Frontal cortex (tissue), 4 donors: ENCODE results near the gene APBA2. TPM values are rescaled to one million over a fixed set of nuclear protein-coding genes. Genes with fewer than 3 reads are reported as not detected.

ENCODE experiments used
- DNase-seq, 2 donors: peaks; one replicate each; pipeline ENCODE4 v3.0.0; 2012; ENCODE audit warnings: low spot score in 2 of 2
- FAIRE-seq: peaks from 2 replicates; lab custom pipeline; 2012; peaks lifted over from hg19 to GRCh38; lab: Jason Lieb, UNC
- total RNA-seq: library from RNA; depleted of rRNA; stranded (reverse); fragments of >200 nt; gene quantifications from one replicate; pipeline ENCODE4 v1.2.3, GENCODE V29; 2014
- donor health status: control.
- donor health status: control.
- donor health status: control.

Gene APBA2
- total RNA-seq, 1 donor from 2014 or later: 117 TPM

DNA sequence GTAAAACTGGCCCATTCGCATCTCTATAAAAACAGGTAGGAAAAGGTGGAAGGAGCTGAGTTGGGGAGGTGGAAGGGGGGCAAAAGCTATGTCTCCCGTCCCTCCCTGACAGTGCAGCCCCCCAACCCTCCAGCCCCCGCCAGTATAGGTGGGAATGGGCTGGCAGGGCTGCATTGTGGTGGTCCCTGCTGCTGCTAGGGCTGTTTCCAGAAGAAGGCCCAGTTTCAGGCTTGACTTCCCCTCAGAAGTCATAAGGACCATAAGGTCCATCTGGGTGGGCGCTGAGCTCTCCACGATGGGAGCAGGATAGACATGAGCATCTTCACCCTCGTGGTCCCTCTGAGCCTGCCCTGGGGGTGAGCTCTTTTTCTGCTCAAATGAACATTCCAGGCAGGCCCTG is 44.2 kb downstream of the APBA2 start:
- DNase-seq: no peak

DNA sequence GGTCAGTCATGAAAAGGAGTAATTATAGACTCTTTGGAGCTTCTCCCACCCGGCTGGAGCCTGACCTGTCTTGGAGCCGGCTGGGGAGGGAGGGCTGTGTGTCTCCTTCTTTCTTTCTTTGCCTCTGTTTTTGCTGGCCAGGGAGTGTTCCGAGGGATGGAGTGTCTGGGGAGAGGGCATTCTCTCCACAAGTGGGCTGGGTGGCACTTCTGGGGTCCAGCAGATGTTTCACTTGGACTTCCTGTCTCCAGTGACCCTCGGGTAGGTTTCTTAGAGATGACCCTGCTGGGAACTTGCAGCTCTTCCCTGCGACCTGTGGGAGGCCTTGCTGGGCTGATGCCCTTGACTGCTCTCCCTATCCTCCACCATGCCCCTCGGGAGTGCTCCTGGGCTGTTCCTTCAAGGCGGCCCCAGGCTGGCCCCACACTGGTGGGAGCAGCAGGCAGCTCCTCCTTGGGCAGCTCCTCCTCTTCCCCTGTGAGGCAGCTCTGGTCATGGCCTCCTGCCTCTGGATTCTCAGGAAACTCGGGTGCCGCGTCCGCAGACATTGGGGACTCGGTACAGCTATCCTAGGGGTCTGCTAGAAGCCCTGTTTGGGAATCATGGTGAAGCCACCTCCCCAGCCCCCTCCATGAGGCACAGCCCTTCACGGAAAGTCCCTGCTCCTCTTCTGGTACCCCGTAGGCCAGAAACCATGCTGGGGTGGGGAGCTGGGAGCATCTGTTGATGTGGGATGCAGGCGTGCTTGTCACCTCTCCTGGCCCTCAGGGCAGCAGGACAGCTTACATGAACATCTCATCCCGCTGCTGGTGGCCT is 44.9 kb downstream of the APBA2 start:
- no peak for DNase-seq

More for the DNA sequence above, 44.2 kb downstream of the APBA2 start:
- FAIRE-seq: no peak

DNA sequence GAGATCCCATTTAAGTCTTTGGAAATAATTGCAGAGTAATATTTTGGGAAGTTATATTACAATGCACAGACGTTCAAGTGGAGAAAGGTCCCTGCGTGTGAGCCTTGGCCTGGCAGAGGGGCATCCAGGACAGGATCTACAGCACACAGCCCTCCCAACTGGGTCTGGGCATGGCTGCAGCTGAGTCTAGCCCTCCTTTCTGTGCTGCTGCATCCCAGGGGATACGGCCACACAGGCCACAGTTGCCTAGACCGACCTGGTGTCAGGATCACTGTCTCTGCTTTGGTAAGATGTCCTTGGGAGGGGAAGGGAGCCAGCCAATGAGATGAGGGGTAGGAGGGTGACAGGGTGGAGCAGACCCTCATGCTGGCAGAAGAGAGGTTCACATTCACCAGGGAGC is 46.1 kb downstream of the APBA2 start:
- FAIRE-seq (no peak), DNase-seq (no peak)

More for the DNA sequence above, 44.9 kb downstream of the APBA2 start:
- FAIRE-seq: no peak

DNA sequence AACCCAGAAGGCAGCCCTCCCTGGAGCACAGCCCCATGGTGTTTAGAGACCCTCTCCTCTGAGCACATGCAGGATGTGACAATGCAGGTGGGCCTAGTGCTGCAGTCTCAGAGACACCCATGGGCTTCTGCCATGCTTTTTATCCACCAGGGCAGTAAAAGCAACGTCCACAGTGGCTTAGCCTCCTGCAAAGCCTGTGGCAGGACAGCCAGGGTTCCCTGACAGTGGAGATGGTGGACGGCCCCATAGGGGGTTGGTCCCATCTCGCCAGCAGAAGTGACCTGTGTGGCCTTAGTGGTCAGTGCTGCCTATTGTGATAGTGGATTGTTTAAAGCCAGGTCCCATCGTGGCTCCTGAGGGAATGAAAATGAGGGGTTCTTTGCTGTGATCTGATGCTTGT is 46.6 kb downstream of the APBA2 start:
- no peak for FAIRE-seq
- DNase-seq: no peak

- FAIRE-seq (no peak), DNase-seq (peak in 1 of 2 donors; percentile 55)
Measured at GRCh38 chr15:28933710-28934445, 48.1 kb downstream of the APBA2 start.

DNA sequence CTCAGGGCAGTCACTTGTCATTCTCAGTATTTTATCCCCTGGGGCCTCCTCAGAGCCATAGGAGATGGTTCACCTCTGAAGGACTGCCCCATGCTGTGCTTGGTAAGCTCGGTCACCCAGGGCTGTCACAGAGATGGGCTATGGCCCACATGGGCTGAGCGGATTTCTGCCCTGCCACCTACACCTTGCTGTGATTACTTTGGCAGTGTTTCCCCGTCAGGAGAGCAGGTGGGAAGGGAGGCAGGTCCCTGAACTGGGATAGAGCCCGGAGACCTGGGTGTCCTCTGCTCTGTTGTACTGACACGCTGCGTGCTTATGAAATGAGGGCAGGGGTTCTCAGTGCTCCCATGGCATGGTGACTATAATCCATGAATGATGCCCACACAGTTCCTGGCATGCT is 48.9 kb downstream of the APBA2 start:
- no peak for DNase-seq
- no peak for FAIRE-seq

GRCh38 chr15:28935316-28935715 is 49.5 kb downstream of the APBA2 start:
- FAIRE-seq: no peak

GRCh38 chr15:28936081-28936480 is 50.3 kb downstream of the APBA2 start:
- no peak for DNase-seq
- no peak for FAIRE-seq

More at GRCh38 chr15:28935316-28935715, 49.5 kb downstream of the APBA2 start:
- no peak for DNase-seq

DNA sequence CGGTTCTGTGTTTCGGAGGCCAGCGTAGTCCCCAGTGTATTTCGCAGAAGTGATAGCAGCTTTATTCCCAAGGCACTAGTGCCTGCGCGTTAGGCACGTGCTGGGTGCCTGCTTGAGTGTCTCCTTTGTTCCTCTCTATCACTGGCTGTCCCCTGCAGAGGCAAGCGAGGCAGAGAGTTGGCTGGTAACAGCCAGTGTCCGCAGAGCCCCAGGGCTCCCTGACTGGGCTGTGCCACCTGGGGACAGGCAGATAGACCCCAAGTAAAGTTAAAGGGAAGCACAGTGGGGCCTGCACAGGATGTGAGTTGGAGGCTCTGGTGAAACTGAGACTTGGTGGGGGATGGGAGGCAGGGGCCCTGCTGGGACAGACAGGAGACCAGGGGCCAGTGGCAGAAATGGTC is 50.7 kb downstream of the APBA2 start:
- no peak for FAIRE-seq

GRCh38 chr15:28937271-28937670 is 51.5 kb downstream of the APBA2 start:
- no peak for FAIRE-seq
- no peak for DNase-seq

More for the DNA sequence above, 50.7 kb downstream of the APBA2 start:
- no peak for DNase-seq

GRCh38 chr15:28942046-28942445 is 56.3 kb downstream of the APBA2 start:
- no peak for DNase-seq
- FAIRE-seq: no peak

DNA sequence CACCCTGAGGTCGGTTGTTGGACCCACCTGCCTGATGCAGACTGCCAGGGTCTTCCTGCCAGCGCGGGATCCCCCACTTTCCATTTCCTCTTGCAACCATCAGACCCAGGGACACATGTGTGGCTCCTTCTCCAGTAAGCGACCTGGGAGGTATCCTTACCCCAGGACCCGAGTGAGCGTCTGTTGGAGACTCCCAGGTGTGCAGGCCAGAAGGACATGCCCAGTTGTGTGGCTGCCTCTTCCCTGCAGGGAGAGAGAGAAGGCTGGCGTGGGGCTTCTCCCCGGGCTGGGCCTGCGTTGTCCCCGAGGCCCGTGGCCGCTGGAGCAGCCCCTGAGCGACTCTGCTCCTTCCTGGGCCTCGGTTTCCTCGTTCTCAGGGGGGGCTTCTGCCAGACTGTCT is 56.8 kb downstream of the APBA2 start:
- FAIRE-seq (no peak), DNase-seq (no peak)

GRCh38 chr15:28943146-28943545 is 57.4 kb downstream of the APBA2 start:
- FAIRE-seq (no peak), DNase-seq (no peak)

DNA sequence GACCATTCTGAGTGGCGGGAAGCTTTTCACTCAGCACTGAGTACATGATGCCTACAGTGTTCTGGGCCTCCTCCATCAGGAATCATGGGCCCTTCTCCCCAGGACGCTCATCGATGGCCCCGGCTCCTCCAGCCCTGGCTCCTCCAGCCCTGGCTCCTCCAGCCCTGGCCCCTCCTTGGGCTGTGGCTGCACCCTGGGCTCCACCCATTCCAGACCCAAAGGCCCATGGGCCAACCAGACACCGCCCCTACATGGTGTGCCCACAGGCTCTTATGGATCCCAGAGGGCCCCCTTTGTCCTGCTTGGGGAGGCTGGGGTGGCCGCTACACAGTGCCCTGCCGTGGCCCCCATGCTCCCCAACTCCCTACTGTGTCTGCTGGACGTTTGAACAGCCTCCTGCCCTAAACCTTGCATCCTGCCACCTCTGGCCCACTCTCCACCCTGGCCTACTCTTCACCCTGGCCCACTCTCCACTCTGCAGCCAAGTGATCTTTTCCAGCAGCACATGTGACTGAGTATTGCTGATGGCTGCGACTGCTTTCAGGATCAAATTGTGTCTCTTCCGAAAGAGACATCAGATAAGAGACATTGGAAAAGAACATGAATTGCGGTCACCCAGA is 57.9 kb downstream of the APBA2 start:
- DNase-seq: no peak
- FAIRE-seq: no peak

DNA sequence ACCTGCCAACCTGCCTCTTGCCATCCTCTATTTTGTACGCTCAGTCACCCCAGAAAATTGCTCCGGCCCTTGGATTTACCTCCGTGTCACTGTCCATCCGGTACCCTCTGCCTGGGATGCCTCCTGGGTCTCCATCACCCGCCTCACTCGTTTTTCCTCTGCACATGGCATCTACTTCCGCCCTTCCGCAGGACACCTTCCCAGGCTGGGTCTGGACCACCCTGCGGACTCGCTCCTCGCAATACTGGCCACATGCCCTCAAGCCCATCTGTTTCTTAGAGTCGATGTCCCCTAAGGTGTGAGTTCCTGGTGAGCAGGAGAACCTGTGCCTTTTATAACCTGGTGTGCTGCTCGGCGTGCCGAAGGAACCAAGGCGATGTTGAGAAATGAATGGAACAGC is 58.5 kb downstream of the APBA2 start:
- FAIRE-seq (no peak), DNase-seq (no peak)

- DNase-seq (no peak), FAIRE-seq (no peak)
Measured at GRCh38 chr15:28944696-28945300, 59.0 kb downstream of the APBA2 start.

- DNase-seq (no peak), FAIRE-seq (no peak)
Measured at GRCh38 chr15:28945626-28946230, 60.0 kb downstream of the APBA2 start.

DNA sequence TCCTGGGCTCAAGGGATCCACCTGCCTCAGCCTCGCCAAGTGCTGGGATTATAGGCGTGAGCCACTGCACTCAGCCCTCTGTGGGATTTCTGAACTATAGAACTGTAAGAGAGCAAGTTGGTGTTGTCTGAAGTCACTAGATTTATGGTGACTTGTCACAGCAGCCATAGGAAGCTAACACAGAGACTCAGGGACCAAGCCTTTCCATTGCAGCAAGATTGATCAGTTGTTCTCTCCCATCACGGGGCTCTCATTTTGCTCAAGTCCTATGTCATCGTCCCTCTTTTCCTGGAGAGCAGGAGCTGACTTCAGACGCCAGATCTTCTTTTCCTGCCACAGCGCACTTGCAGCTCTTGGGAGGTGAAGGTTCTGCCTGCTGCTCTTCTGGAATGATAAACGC is 61.0 kb downstream of the APBA2 start:
- FAIRE-seq (no peak), DNase-seq (no peak)

DNA sequence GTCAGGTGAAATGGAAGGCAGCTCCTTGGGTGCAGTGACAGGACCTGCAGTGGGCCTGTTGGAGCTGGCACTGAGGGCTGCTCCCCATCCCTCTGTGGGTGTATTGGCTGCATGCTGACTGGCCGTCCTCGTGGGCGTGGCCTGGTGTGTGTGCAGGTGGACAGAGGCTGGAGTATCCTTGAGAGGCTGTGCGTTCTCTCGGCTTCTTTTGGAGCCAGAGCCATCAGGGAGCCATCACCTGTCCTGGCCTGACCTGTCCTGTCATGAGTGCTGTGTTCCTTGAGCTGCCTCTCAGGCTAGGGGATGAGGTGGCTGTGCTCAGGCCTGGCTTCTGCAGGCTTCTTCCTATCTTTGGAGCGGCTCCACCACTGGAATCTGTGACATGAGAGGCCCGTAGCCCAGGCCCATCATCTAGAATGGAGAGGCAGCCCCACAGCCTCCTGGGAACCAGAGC is 61.5 kb downstream of the APBA2 start:
- DNase-seq (no peak), FAIRE-seq (no peak)

DNA sequence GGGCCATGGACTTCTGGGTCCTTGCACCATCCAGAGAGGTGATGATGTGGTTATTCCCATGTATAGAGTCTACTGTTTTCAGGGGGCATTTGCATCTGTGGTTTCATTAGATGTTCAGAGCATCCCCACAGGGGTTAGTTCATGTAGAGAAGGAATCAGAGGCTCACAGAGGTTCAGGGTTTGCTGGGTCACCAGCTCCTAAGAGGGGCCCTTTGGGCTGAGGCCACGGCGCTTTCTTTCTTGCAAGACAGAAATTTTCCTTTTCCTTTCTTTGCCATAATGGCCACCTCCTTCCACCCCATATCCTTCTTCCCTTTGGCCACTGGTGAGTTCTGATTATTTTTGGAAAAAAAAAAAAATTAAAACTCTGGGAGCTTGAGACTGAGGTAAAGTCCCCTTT is 62.3 kb downstream of the APBA2 start:
- no peak for FAIRE-seq
- no peak for DNase-seq
